HK-2 (cell line): Measurements from ENCODE around the gene EMP1.

Experiments
- DNase-seq: peaks from one replicate; pipeline ENCODE4 v3.0.0-alpha.2; 2018; ENCODE audit not compliant: unreplicated experiment

The EMP1 gene

DNA sequence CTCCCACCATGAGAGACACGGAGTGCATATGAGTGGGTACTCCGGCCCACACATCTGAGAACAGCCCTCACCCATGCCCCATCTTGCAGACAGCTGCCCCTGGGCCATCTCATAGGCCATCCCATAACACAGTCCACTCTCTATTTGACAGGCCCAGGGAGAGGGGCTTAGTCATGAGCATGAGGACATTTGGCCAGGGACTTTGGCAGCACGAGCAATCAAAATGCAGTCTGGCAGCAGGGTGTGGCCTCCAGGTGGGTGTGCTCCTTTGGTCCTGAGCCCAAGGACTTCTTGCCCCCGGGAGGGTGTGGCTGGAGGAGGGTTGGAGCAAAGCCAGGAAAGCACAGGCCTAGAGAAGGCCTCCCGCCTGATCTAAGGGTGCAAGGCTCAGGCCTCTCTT lies 25.6 kb downstream of the EMP1 start:
- no peak for DNase-seq

GRCh38 chr12:13223179-13223804 lies 26.8 kb downstream of the EMP1 start:
- DNase-seq = no peak

GRCh38 chr12:13223941-13224340 lies 27.4 kb downstream of the EMP1 start:
- no peak for DNase-seq

DNA sequence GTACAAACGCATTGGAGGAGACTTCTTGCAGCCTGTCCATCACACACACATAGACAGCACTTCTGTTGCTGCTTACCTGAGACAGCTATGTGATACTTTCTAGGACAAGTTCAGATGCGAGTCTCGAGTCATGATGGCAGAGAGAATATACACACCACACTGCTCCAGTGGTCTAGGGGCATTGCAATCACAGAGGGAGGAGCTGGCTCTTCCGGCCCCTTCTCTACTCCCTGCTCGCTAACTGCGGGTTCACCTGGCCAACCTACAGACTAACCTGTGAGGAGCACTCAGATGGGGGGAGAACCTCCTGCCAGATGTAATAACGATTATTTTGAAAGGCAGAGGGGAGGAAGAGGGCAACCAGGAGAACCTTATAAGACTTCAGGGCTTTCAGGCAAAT lies 30.7 kb downstream of the EMP1 start:
- DNase-seq = no peak

DNA sequence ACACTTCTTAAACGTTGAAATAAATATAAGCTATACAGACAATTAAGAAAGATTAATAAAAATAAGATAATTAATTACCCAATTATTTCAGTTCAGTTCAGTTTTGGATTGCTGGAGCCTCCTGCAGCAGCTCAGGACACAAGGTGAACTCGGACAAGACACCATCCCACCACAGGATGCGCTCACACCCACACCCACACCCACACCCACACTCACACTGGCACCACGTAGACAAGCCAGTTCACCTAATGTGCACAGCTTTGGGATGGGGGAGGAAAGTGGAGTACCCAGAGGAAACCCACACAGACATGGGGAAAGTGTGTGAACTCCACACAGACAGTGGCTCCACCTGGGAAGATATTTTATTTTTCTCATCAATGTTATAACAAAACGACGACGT lies 32.1 kb downstream of the EMP1 start:
- no peak for DNase-seq

GRCh38 chr12:13229504-13229903 lies 33.0 kb downstream of the EMP1 start:
- DNase-seq = no peak

- DNase-seq = no peak
Measured at GRCh38 chr12:13230500-13230899, 34.0 kb downstream of the EMP1 start.

GRCh38 chr12:13233830-13234641 lies 37.5 kb downstream of the EMP1 start:
- peak; percentile 23 for DNase-seq

GRCh38 chr12:13238204-13238603 lies 41.7 kb downstream of the EMP1 start:
- no peak for DNase-seq

DNA sequence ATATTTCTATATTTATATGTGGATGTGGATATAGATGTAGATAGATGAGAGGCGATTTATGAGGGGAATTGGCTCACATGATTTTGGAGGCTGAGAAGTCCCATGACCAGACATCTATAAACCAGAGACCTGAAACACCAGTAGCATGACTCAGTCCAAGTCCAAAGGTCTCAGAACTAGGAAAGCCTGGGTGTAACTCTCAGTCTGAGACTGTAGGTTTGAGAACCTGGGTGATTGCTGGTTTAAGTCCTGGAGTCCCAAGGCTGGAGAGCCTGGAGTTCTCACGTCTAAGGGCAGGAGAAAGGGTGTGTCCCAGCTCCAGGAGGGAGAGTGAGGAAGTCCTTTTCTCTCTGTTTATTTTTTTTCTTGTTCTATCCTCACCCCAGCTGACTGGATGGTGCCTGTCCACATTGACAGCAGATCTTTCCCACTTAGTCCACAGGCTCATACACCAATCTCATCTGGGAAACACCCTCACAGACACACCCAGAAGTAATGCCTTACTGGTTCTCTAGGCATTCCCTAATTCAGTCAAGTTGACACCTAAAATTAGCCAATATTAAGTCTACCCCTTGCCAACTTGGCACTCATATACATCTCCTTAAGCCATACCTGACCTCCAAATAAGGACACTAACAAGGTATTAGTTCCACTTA lies 45.4 kb downstream of the EMP1 start:
- no peak for DNase-seq

DNA sequence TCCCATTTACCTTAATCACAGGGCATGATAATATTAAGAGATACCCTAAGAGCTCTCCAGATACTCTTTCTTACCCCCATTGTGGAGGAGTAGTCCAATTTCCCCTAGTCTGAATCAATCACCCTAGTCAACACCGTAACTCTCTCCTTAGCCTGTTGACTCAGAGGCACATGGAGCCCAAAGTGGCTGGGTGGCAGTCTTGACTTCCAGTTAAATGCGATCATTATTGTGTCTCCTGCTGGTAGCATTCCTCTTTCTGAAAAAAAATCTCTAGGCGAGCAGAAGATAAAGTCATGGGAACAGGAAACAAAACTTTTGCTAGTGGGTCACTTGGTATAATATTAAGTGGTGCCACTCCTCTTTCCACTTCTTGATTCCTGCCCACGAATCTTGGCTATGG lies 46.4 kb downstream of the EMP1 start:
- DNase-seq = no peak

DNA sequence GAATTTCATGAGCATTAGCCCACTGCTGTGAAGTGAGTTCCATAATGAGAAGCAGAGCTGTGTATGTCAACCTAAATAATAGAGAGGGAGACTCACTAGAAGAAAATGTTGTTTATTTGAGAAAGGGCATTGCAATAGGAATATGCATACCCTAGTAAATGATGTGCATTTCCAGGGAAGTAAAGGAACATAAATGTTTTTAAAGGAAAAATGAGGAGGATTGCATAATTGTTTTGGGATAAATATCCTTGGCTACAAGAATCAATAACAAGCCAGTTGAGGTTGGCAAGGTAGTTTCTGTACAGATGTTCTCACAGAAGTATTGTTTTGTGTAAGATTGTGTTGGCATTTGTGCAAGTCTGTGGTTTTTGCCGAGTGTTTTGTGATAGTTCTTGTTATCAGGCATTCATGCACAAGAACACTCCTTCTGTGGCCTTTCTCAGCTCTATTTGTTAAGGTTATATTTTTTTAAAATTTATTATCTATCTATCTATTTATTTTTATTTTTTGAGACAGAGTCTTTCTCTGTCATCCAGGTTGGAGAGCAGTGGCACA lies 47.1 kb downstream of the EMP1 start:
- no peak for DNase-seq

- DNase-seq = no peak
Measured at GRCh38 chr12:13247596-13247995, 51.1 kb downstream of the EMP1 start.

- no peak for DNase-seq
Measured at GRCh38 chr12:13248964-13249363, 52.4 kb downstream of the EMP1 start.

- DNase-seq = peak; percentile 13
Measured at GRCh38 chr12:13250416-13250815, 53.9 kb downstream of the EMP1 start.

DNA sequence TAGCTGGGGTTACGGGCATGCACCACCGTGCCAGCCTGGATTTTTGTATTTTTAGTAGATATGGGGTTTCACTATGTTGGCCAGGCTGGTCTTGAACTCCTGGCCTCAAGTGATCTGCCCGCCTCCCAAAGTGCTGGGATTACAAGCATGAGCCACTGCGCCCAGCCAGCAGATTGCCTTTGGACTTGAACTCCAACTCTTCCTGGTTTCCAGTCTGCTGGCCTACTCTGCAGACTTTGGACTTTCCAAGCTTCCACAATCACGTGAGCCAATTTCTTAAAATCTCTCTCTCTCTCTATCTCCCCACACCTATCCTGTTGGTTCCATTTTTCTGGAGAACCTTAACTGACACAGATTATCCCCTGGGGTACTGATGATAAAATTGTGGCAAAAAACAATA lies 55.0 kb downstream of the EMP1 start:
- DNase-seq = no peak

DNA sequence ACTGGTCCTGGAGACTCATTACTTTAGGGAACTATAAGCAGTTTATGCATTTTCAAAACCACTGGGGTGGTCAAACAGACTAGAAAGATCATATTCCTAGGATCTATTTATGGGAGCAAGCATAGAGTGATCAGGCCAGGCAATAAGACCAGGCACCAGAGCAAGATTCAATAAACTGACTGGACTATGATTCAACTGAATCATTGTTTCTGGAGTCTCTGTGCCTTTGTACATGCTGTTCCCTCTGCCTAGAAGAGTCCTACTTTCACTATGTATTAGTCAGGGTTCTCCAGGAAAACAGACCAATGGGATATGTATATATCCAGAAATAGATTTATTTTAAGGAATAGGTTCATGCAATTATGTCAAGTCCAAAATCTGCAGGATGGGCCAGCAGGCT lies 55.5 kb downstream of the EMP1 start:
- DNase-seq = no peak

GRCh38 chr12:13252616-13253015 lies 56.1 kb downstream of the EMP1 start:
- DNase-seq = peak; percentile 10

GRCh38 chr12:13253966-13254760 lies 57.6 kb downstream of the EMP1 start:
- DNase-seq = no peak

- peak; percentile 97 for DNase-seq
Measured at GRCh38 chr12:13255792-13256691, 59.5 kb downstream of the EMP1 start.

- no peak for DNase-seq
Measured at GRCh38 chr12:13256692-13257045, 60.1 kb downstream of the EMP1 start.
